Panc1 (cell line): ENCODE data around the gene NUPR2. TPM values are rescaled to one million over a fixed set of nuclear protein-coding genes. Genes with fewer than 3 reads are reported as not detected.

Experiments used
- ATAC-seq: fragments of 200-7000 bp; cut with Tn5 transposase; 2 replicates; pipeline ENCODE4 v1.9.1; 2020; ENCODE audit warnings: mild to moderate bottlenecking, moderate library complexity
- BruUV-seq: library from RNA; stranded (reverse); fragments of 400-500 nt; replicated peaks from 2 replicates; lab custom pipeline; 2021; lab: Mats Ljungman, UMichigan
- CTCF ChIA-PET: fragments of 300-600 bp; sonication (Branson Sonifier 250); formaldehyde crosslinking; loops from one replicate; lab custom pipeline; 2022; ENCODE audit warnings: antibody characterized with exemption; lab: Charles Lee
- POLR2A ChIA-PET: fragments of 300-600 bp; sonication (Branson Sonifier 250); formaldehyde crosslinking; loops from one replicate; lab custom pipeline; 2022; ENCODE audit warnings: antibody characterized with exemption; lab: Charles Lee
- DNase-seq: peaks from one replicate; pipeline ENCODE4 v3.0.0-alpha.2; 2010; ENCODE audit warnings: low read depth, low spot score
- H3K27ac ChIP-seq: 2 replicates; pipeline ENCODE4 v1.5.1; 2011; ENCODE audit warnings: mild to moderate bottlenecking, low read length, inconsistent platforms
- H3K27me3 ChIP-seq: fragments of 200-500 bp; sonication (Bioruptor generic); 2 replicates; pipeline ENCODE4 v1.6.0; 2014; ENCODE audit warnings: low read length, inconsistent platforms; ENCODE audit not compliant: control insufficient read depth, insufficient read depth
- H3K36me3 ChIP-seq: fragments of 200-500 bp; sonication (Bioruptor generic); 2 replicates; pipeline ENCODE4 v1.5.1; 2014; ENCODE audit warnings: inconsistent platforms, mild to moderate bottlenecking, low read length, moderate library complexity; ENCODE audit not compliant: control insufficient read depth, insufficient read depth
- H3K4me1 ChIP-seq: 2 replicates; pipeline ENCODE4 v1.5.1; 2011; ENCODE audit warnings: inconsistent platforms, mild to moderate bottlenecking, low read length, moderate library complexity; ENCODE audit not compliant: control insufficient read depth, insufficient read depth
- H3K4me3 ChIP-seq, 2 experiments: 2 replicates each; pipeline ENCODE4 v1.5.1; 2011 to 2012; ENCODE audit warnings: low read depth in 2 of 2, low read length in 2 of 2, mild to moderate bottlenecking in 2 of 2, inconsistent platforms in 1 of 2, moderate library complexity in 1 of 2
- H3K9me3 ChIP-seq: fragments of 200-500 bp; sonication (Bioruptor generic); 2 replicates; pipeline ENCODE4 v1.5.1; 2014; ENCODE audit warnings: low read depth, mild to moderate bottlenecking, inconsistent platforms, low read length, moderate library complexity; ENCODE audit not compliant: control insufficient read depth, insufficient read depth
- CTCF ChIP-seq: fragments of 450-650 bp; IDR thresholded peaks from 2 replicates; pipeline ENCODE4 v1.5.1; 2017; ENCODE audit warnings: mild to moderate bottlenecking
- POLR2AphosphoS5 ChIP-seq: IDR thresholded peaks from 2 replicates; pipeline ENCODE4 v1.6.1; 2012; ENCODE audit warnings: mild to moderate bottlenecking, low read depth, low read length, moderate library complexity
- REST ChIP-seq, 2 experiments: IDR thresholded peaks; 2 replicates each; pipeline ENCODE4 v1.6.1; 2011 to 2012; ENCODE audit warnings: low read depth in 2 of 2, control low read depth in 1 of 2, low read length in 1 of 2, mild to moderate bottlenecking in 1 of 2, moderate library complexity in 1 of 2; ENCODE audit not compliant: insufficient read depth in 1 of 2
- SIN3A ChIP-seq: IDR thresholded peaks from 2 replicates; pipeline ENCODE4 v1.6.1; 2012; ENCODE audit warnings: low read depth, mild to moderate bottlenecking, low read length, moderate library complexity, borderline replicate concordance; ENCODE audit not compliant: insufficient read depth
- TCF7L2 ChIP-seq: IDR thresholded peaks from 2 replicates; pipeline ENCODE4 v1.6.1; 2011; ENCODE audit warnings: mild to moderate bottlenecking, low read depth, low read length, inconsistent platforms
- in situ Hi-C: cut with HindIII; loops from 2 replicates; pipeline ENCODE4 v1.10.0; 2016; ENCODE audit warnings: low sequenced_read_pairs, low pct_unique_long_range_greater_than_20kb
- intact Hi-C: fragments of 100-400 bp; cut with micrococcal nuclease; formaldehyde crosslinking; loops from one replicate; pipeline ENCODE4 v1.10.0; 2022; ENCODE audit not compliant: unreplicated experiment
- total RNA-seq: library from RNA; stranded (reverse); gene quantifications from one replicate; pipeline ENCODE4 v1.2.1, GENCODE V29; 2021; ENCODE audit not compliant: unreplicated experiment

The NUPR2 gene
- total RNA-seq, 1 experiment from 2014 or later = not detected

GRCh38 chr7:56127241-56127975 lies 11.2 kb upstream of the NUPR2 start:
- Histone ChIP-seq H3K36me3 (no peaks in the 10 kb centered on the region), H3K4me1 (no peaks in the 10 kb centered on the region), H3K27ac (no peak overlapping the region), H3K27me3 (no peaks in the 10 kb centered on the region), H3K4me3 (no peak overlapping the region), H3K9me3 (no peaks in the 10 kb centered on the region)
- no peak for ATAC-seq
- POLR2A ChIA-PET = no interaction called here
- no peak for DNase-seq
- TF ChIP-seq TCF7L2 (no peak), POLR2AphosphoS5 (no peak), REST (IDR thresholded peaks at IDR 0.05; ENCODE audit: insufficient read depth in 1 of 2, low read depth in 2 of 2, low read length in 1 of 2) (no peak), SIN3A (no peak), CTCF (no peak)
- BruUV-seq = no TSS peak
- intact Hi-C loops (no loop called here), in situ Hi-C loops (no loop called here)
- CTCF ChIA-PET = no interaction called here

GRCh38 chr7:56125831-56126230 lies 9.6 kb upstream of the NUPR2 start:
- Histone ChIP-seq H3K4me3 (no peak overlapping the region), H3K9me3 (no peaks in the 10 kb centered on the region), H3K27ac (no peak overlapping the region), H3K27me3 (no peaks in the 10 kb centered on the region), H3K36me3 (no peaks in the 10 kb centered on the region), H3K4me1 (no peaks in the 10 kb centered on the region)
- TF ChIP-seq CTCF = no peak
- TF ChIP-seq REST (IDR thresholded peaks at IDR 0.05; ENCODE audit: insufficient read depth in 1 of 2, low read depth in 2 of 2, low read length in 1 of 2) = no peak
- no peak for TF ChIP-seq POLR2AphosphoS5
- no peak for TF ChIP-seq SIN3A
- no peak for TF ChIP-seq TCF7L2
- in situ Hi-C loops = no loop called here
- BruUV-seq = no TSS peak
- ATAC-seq = no peak
- ChIA-PET POLR2A (no interaction called here), CTCF (no interaction called here)
- intact Hi-C loops = no loop called here
- no peak for DNase-seq
